Calu3 (cell line): ENCODE data around the gene GJD4. TPM values are rescaled to one million over a fixed set of nuclear protein-coding genes. Genes with fewer than 3 reads are reported as not detected.

Experiments used
- BruUV-seq: library from RNA; stranded (reverse); fragments of 400-500 nt; replicated peaks from 2 replicates; lab custom pipeline; 2021; lab: Mats Ljungman, UMichigan
- CTCF ChIA-PET: fragments of 300-600 bp; sonication (Branson Sonifier 250); formaldehyde crosslinking; loops from one replicate; lab custom pipeline; 2022; ENCODE audit warnings: antibody characterized with exemption; lab: Charles Lee
- DNase-seq: peaks from one replicate; pipeline ENCODE4 v3.0.0; 2022
- H3K27ac Mint-ChIP-seq: one replicate; pipeline ENCODE4 v1.8.0; 2022; ENCODE audit warnings: mixed read lengths; ENCODE audit not compliant: unreplicated experiment
- H3K27me3 Mint-ChIP-seq: one replicate; pipeline ENCODE4 v1.8.0; 2022; ENCODE audit warnings: mixed read lengths; ENCODE audit not compliant: unreplicated experiment
- H3K36me3 Mint-ChIP-seq: one replicate; pipeline ENCODE4 v1.8.0; 2022; ENCODE audit warnings: mild to moderate bottlenecking, moderate library complexity, mixed read lengths; ENCODE audit not compliant: insufficient read depth, unreplicated experiment
- H3K4me1 Mint-ChIP-seq: one replicate; pipeline ENCODE4 v1.8.0; 2022; ENCODE audit warnings: mild to moderate bottlenecking, low read depth, mixed read lengths; ENCODE audit not compliant: unreplicated experiment
- H3K4me3 Mint-ChIP-seq: one replicate; pipeline ENCODE4 v1.8.0; 2022; ENCODE audit warnings: mild to moderate bottlenecking, low read depth, moderate library complexity, mixed read lengths; ENCODE audit not compliant: unreplicated experiment
- H3K9me3 Mint-ChIP-seq: one replicate; pipeline ENCODE4 v1.8.0; 2022; ENCODE audit warnings: low read depth, mixed read lengths; ENCODE audit not compliant: unreplicated experiment
- CTCF ChIP-seq: fragments of 200-600 bp; IDR thresholded peaks from one replicate; pipeline ENCODE4 v1.8.0; 2022; ENCODE audit warnings: antibody characterized with exemption; ENCODE audit not compliant: unreplicated experiment
- intact Hi-C: fragments of 100-400 bp; cut with micrococcal nuclease; formaldehyde crosslinking; loops from one replicate; pipeline ENCODE4 v1.10.0; 2022; ENCODE audit not compliant: unreplicated experiment
- total RNA-seq: library from RNA; stranded (reverse); gene quantifications from 2 replicates; pipeline ENCODE4 v1.2.3, GENCODE V29; 2022

GJD4 gene
- total RNA-seq, 1 experiment from 2014 or later: not detected

- Mint-ChIP-seq H3K9me3 (no peaks in the 10 kb centered on the region), H3K4me3 (no peak overlapping the region), H3K36me3 (no peaks in the 10 kb centered on the region), H3K4me1 (no peaks in the 10 kb centered on the region), H3K27ac (no peak overlapping the region), H3K27me3 (no peaks in the 10 kb centered on the region)
- intact Hi-C loops: loop anchor here (5.0 kb wide), 1 partner anchor 324 kb away; no protein-coding TSS in a partner anchor
- TF ChIP-seq CTCF: no peak
- CTCF ChIA-PET: no interaction called here
- BruUV-seq: no TSS peak
- no peak for DNase-seq
Measured at GRCh38 chr10:35561715-35562114, 43.4 kb upstream of the GJD4 start.

- H3K36me3 Mint-ChIP-seq: no peaks in the 10 kb centered on the region
- BruUV-seq: no TSS peak
- H3K4me1 Mint-ChIP-seq: no peaks in the 10 kb centered on the region
- TF ChIP-seq CTCF: no peak
- no peak overlapping the region for H3K4me3 Mint-ChIP-seq
- no peak overlapping the region for H3K27ac Mint-ChIP-seq
- DNase-seq: no peak
- intact Hi-C loops: loop anchor here (5.0 kb wide), 1 partner anchor 325 kb away; no protein-coding TSS in a partner anchor
- no peaks in the 10 kb centered on the region for H3K27me3 Mint-ChIP-seq
- no peaks in the 10 kb centered on the region for H3K9me3 Mint-ChIP-seq
- CTCF ChIA-PET: interaction anchor here (0.7 to 1.4 kb wide), 2 partner anchors 16 to 21 kb away, joined by 3 to 8 read pairs; no protein-coding TSS in a partner anchor
Measured at GRCh38 chr10:35562427-35562826, 42.7 kb upstream of the GJD4 start.

- Mint-ChIP-seq H3K27ac (no peak overlapping the region), H3K9me3 (no peaks in the 10 kb centered on the region), H3K4me3 (no peak overlapping the region), H3K27me3 (no peaks in the 10 kb centered on the region), H3K36me3 (no peaks in the 10 kb centered on the region), H3K4me1 (no peaks in the 10 kb centered on the region)
- CTCF ChIA-PET: interaction anchor here (0.7 to 1.4 kb wide), 3 partner anchors 17 to 25 kb away, joined by 3 to 8 read pairs (median 4); no protein-coding TSS in a partner anchor
- intact Hi-C loops: loop anchor here (1.0 to 5.0 kb wide), 2 partner anchors 226 to 326 kb away; no protein-coding TSS in a partner anchor
- no TSS peak for BruUV-seq
- peak; percentile 69 for DNase-seq
- TF ChIP-seq CTCF: peak; percentile 94
Measured at GRCh38 chr10:35563261-35563891, 41.8 kb upstream of the GJD4 start.

GRCh38 chr10:35564341-35564968 is 40.7 kb upstream of the GJD4 start:
- intact Hi-C loops: loop anchor here (5.0 kb wide), 1 partner anchor 327 kb away; no protein-coding TSS in a partner anchor
- CTCF ChIA-PET: no interaction called here
- no TSS peak for BruUV-seq
- no peak for TF ChIP-seq CTCF
- no peaks in the 10 kb centered on the region for H3K9me3 Mint-ChIP-seq
- no peak for DNase-seq
- H3K36me3 Mint-ChIP-seq: no peaks in the 10 kb centered on the region
- no peaks in the 10 kb centered on the region for H3K4me1 Mint-ChIP-seq
- H3K27ac Mint-ChIP-seq: no peak overlapping the region
- H3K4me3 Mint-ChIP-seq: no peak overlapping the region
- H3K27me3 Mint-ChIP-seq: no peaks in the 10 kb centered on the region
